KMS-11 (cell line): ENCODE data around the gene PDLIM3.

Experiments used
- H2AFZ ChIP-seq: fragments of 200-600 bp; sonication (generic); 2 replicates; pipeline ENCODE4 v1.6.1; 2016; ENCODE audit warnings: antibody characterized with exemption, mixed run types, low read depth
- H3K27ac ChIP-seq: fragments of 200-600 bp; sonication (generic); 2 replicates; pipeline ENCODE4 v1.6.1; 2016; ENCODE audit warnings: mild to moderate bottlenecking, mixed run types
- H3K27me3 ChIP-seq: fragments of 200-600 bp; sonication (generic); 2 replicates; pipeline ENCODE4 v1.6.1; 2017; ENCODE audit warnings: mild to moderate bottlenecking, low read depth, mixed run types, moderate library complexity; ENCODE audit not compliant: insufficient read depth
- H3K36me3 ChIP-seq: fragments of 200-600 bp; sonication (generic); 2 replicates; pipeline ENCODE4 v1.6.1; 2017; ENCODE audit warnings: mild to moderate bottlenecking, mixed run types; ENCODE audit not compliant: insufficient read depth
- H3K4me1 ChIP-seq: fragments of 200-600 bp; sonication (generic); 2 replicates; pipeline ENCODE4 v1.6.1; 2016; ENCODE audit warnings: mild to moderate bottlenecking, low read depth, mixed run types; ENCODE audit not compliant: poor library complexity, severe bottlenecking
- H3K4me2 ChIP-seq: fragments of 200-600 bp; sonication (generic); 2 replicates; pipeline ENCODE4 v1.7.0; 2016; ENCODE audit warnings: mild to moderate bottlenecking, mixed run types
- H3K4me3 ChIP-seq: fragments of 200-600 bp; sonication (generic); IDR thresholded peaks from 2 replicates; pipeline ENCODE4 v1.6.1; 2017; ENCODE audit warnings: low read depth, low read length, mixed read lengths; ENCODE audit not compliant: insufficient read depth
- H3K79me2 ChIP-seq: fragments of 200-600 bp; sonication (generic); 2 replicates; pipeline ENCODE4 v1.6.1; 2016; ENCODE audit warnings: low read depth, mixed run types; ENCODE audit not compliant: insufficient read depth
- H3K9ac ChIP-seq: fragments of 200-600 bp; sonication (generic); 2 replicates; pipeline ENCODE4 v1.6.1; 2016; ENCODE audit warnings: mild to moderate bottlenecking, mixed run types
- H4K20me1 ChIP-seq: fragments of 200-600 bp; sonication (generic); 2 replicates; pipeline ENCODE4 v1.6.1; 2016; ENCODE audit warnings: mild to moderate bottlenecking, mixed run types; ENCODE audit not compliant: insufficient read depth
- CTCF ChIP-seq: fragments of 200-600 bp; sonication (generic); conservative IDR thresholded peaks from 2 replicates; pipeline ENCODE4 v1.6.1; 2017; ENCODE audit warnings: low read depth, mild to moderate bottlenecking, antibody characterized with exemption, low read length, moderate library complexity, mixed read lengths

The PDLIM3 gene

GRCh38 chr4:185456131-185456530 lies 79.2 kb downstream of the PDLIM3 start:
- H2AFZ ChIP-seq, result no peak overlapping the region

More at GRCh38 chr4:185456131-185456530, 79.2 kb downstream of the PDLIM3 start:
- no peaks in the 10 kb centered on the region for H4K20me1 ChIP-seq
- H3K4me2 ChIP-seq, result no peak overlapping the region
- no peak overlapping the region for H3K4me3 ChIP-seq
- H3K36me3 ChIP-seq, result no peaks in the 10 kb centered on the region
- no peaks in the 10 kb centered on the region for H3K79me2 ChIP-seq
- TF ChIP-seq CTCF, result no peak
- H3K4me1 ChIP-seq, result peaks cover 20% of the 10 kb centered on the region
- no peak overlapping the region for H3K27ac ChIP-seq
- H3K27me3 ChIP-seq, result no peaks in the 10 kb centered on the region
- no peak overlapping the region for H3K9ac ChIP-seq
